Stromal cell of bone marrow (primary cell): Measurements from ENCODE around the gene MYOD1.

ENCODE experiments used
- DNase-seq: peaks from one replicate; pipeline ENCODE4 v3.0.0-alpha.2; 2012; ENCODE audit warnings: low read depth

The MYOD1 gene

DNA sequence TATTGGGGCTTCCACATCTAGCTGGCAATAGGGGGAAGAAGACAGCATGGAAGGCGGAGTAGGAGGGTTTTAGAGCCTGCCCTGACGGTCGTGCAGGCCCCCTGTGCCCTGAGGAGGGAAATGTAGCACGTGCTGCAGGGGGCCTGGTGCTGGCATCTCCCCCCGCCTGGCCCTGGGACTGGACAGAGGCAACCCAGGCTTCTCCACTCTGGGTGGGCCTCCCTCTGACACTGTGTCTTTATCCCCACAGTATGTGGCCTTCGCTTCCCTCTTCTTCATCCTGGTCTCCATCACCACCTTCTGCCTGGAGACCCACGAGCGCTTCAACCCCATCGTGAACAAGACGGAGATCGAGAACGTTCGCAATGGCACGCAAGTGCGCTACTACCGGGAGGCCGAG is 52.0 kb downstream of the MYOD1 start:
- DNase-seq, result no peak
